WTC11 (cell line): ENCODE data around the gene CD226.

Experiments used
- ELF4 ChIP-seq: sonication (generic); formaldehyde crosslinking; IDR thresholded peaks from 2 replicates; pipeline ENCODE4 v1.8.1; 2022; ENCODE audit warnings: low read depth, mild to moderate bottlenecking, moderate library complexity, missing genetic modification reagents
- IRF2 ChIP-seq: sonication (generic); formaldehyde crosslinking; IDR thresholded peaks from 2 replicates; pipeline ENCODE4 v1.8.0; 2022; ENCODE audit warnings: low read depth, missing genetic modification reagents, borderline replicate concordance
- OVOL2 ChIP-seq: fragments of 250-450 bp; sonication (Bioruptor Pico); IDR thresholded peaks from 2 replicates; pipeline ENCODE4 v1.9.0; 2021; ENCODE audit warnings: mild to moderate bottlenecking, borderline replicate concordance
- SP1 ChIP-seq: sonication (generic); formaldehyde crosslinking; conservative IDR thresholded peaks from 2 replicates; pipeline ENCODE4 v1.8.1; 2022; ENCODE audit warnings: missing genetic modification reagents
- ZNF263 ChIP-seq: sonication (generic); formaldehyde crosslinking; IDR thresholded peaks from 2 replicates; pipeline ENCODE4 v1.8.1; 2022; ENCODE audit warnings: low read depth, mild to moderate bottlenecking, moderate library complexity, missing genetic modification reagents
- ZNF423 ChIP-seq: fragments of 250-450 bp; sonication (Bioruptor Pico); IDR thresholded peaks from 2 replicates; pipeline ENCODE4 v2.1.2; 2022; ENCODE audit warnings: mild to moderate bottlenecking, moderate library complexity
- TF ChIP-seq, protein P1 (sequence below): sonication (generic); formaldehyde crosslinking; IDR thresholded peaks from 2 replicates; pipeline ENCODE4 v1.8.0; 2022; ENCODE audit warnings: mild to moderate bottlenecking, missing genetic modification reagents
- TF ChIP-seq, protein P2 (sequence below): fragments of 200-600 bp; IDR thresholded peaks from 2 replicates; pipeline ENCODE4 v1.8.0; 2022; ENCODE audit warnings: antibody characterized with exemption
- TF ChIP-seq, protein P3 (sequence below): sonication (generic); formaldehyde crosslinking; IDR thresholded peaks from 2 replicates; pipeline ENCODE4 v1.8.1; 2023; ENCODE audit warnings: mild to moderate bottlenecking, moderate library complexity, missing genetic modification reagents

DNA sequence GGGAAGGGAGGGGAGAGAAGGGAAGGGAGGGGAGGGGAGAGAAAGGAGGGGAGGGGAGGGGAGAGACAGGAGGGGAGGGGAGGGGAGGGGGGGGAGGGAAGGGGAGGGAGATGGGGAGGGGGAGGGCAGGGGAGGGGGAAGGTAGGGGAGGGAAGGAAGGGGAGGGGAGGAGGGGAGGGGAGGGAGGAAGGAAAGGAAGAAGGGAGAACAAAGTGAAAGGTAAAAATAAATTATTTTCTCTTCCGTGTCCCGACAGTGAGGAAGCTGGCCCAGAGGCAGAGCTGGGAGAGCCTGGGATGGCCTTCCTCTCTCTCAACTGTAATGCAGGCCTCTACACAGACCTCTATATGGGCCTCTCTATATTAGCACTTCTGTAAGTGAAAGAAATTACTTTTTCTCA lies 53.2 kb downstream of the CD226 start:
- TF ChIP-seq, protein P1, sequence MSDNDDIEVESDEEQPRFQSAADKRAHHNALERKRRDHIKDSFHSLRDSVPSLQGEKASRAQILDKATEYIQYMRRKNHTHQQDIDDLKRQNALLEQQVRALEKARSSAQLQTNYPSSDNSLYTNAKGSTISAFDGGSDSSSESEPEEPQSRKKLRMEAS, result no peak
- TF ChIP-seq, protein P2, sequence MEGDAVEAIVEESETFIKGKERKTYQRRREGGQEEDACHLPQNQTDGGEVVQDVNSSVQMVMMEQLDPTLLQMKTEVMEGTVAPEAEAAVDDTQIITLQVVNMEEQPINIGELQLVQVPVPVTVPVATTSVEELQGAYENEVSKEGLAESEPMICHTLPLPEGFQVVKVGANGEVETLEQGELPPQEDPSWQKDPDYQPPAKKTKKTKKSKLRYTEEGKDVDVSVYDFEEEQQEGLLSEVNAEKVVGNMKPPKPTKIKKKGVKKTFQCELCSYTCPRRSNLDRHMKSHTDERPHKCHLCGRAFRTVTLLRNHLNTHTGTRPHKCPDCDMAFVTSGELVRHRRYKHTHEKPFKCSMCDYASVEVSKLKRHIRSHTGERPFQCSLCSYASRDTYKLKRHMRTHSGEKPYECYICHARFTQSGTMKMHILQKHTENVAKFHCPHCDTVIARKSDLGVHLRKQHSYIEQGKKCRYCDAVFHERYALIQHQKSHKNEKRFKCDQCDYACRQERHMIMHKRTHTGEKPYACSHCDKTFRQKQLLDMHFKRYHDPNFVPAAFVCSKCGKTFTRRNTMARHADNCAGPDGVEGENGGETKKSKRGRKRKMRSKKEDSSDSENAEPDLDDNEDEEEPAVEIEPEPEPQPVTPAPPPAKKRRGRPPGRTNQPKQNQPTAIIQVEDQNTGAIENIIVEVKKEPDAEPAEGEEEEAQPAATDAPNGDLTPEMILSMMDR, result no peak
- TF ChIP-seq IRF2 (CRISPR knock-in tag) (no peak), ELF4 (no peak), ZNF423 (no peak), SP1 (CRISPR knock-in tag) (no peak), OVOL2 (CRISPR knock-in tag) (no peak), ZNF263 (no peak)
- TF ChIP-seq, protein P3, sequence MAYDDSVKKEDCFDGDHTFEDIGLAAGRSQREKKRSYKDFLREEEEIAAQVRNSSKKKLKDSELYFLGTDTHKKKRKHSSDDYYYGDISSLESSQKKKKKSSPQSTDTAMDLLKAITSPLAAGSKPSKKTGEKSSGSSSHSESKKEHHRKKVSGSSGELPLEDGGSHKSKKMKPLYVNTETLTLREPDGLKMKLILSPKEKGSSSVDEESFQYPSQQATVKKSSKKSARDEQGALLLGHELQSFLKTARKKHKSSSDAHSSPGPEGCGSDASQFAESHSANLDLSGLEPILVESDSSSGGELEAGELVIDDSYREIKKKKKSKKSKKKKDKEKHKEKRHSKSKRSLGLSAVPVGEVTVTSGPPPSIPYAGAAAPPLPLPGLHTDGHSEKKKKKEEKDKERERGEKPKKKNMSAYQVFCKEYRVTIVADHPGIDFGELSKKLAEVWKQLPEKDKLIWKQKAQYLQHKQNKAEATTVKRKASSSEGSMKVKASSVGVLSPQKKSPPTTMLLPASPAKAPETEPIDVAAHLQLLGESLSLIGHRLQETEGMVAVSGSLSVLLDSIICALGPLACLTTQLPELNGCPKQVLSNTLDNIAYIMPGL (CRISPR knock-in tag), result no peak
